Fibroblast of lung (primary cell): ENCODE measurements around the gene FNDC7. TPM values are rescaled to one million over a fixed set of nuclear protein-coding genes. Genes with fewer than 3 reads are reported as not detected.

Source experiments
- DNase-seq, 2 donors: peaks; one replicate each; pipeline versions ENCODE4 v3.0.0 to v3.0.0-alpha.2; 2010; ENCODE audit warnings: low read depth in 2 of 2
- H2AFZ ChIP-seq: 2 replicates; pipeline ENCODE4 v1.5.1; 2012; ENCODE audit warnings: low read length, control low read depth, inconsistent platforms
- H3K27ac ChIP-seq: 2 replicates; pipeline ENCODE4 v1.5.1; 2011; ENCODE audit warnings: low read length, control low read depth; ENCODE audit not compliant: insufficient read depth
- H3K27me3 ChIP-seq: 2 replicates; pipeline ENCODE4 v1.5.1; 2011; ENCODE audit warnings: mild to moderate bottlenecking, low read length; ENCODE audit not compliant: control insufficient read depth, insufficient read depth
- H3K36me3 ChIP-seq: 2 replicates; pipeline ENCODE4 v1.5.1; 2011; ENCODE audit warnings: low read length; ENCODE audit not compliant: control insufficient read depth, insufficient read depth
- H3K4me1 ChIP-seq: 2 replicates; pipeline ENCODE4 v1.5.1; 2011; ENCODE audit warnings: low read length; ENCODE audit not compliant: control insufficient read depth, insufficient read depth; ENCODE audit errors: extremely low read depth
- H3K4me2 ChIP-seq: 2 replicates; pipeline ENCODE4 v1.5.1; 2011; ENCODE audit warnings: low read length, control low read depth; ENCODE audit not compliant: insufficient read depth; ENCODE audit errors: extremely low read depth
- H3K4me3 ChIP-seq, 4 experiments: fragments of 200-600 bp in 1 of 4; sonication (generic) in 1 of 4; replicated peaks in 1 of 4; 2 replicates each; pipeline ENCODE4 v1.5.1; 2011 to 2016; ENCODE audit warnings: low read length in 4 of 4, low read depth in 3 of 4, mild to moderate bottlenecking in 3 of 4, control low read depth in 2 of 4, inconsistent platforms in 1 of 4, mixed read lengths in 1 of 4; ENCODE audit not compliant: insufficient read depth in 1 of 4; ENCODE audit errors: control extremely low read depth in 1 of 4
- H3K79me2 ChIP-seq: 2 replicates; pipeline ENCODE4 v1.5.1; 2012; ENCODE audit warnings: mild to moderate bottlenecking, low read length, inconsistent platforms; ENCODE audit not compliant: control insufficient read depth, insufficient read depth
- H3K9ac ChIP-seq: 2 replicates; pipeline ENCODE4 v1.5.1; 2011; ENCODE audit warnings: mild to moderate bottlenecking, low read length, control low read depth; ENCODE audit not compliant: insufficient read depth
- H3K9me3 ChIP-seq: 2 replicates; pipeline ENCODE4 v1.5.1; 2012; ENCODE audit warnings: low read depth, low read length; ENCODE audit not compliant: control insufficient read depth, insufficient read depth
- H4K20me1 ChIP-seq: 2 replicates; pipeline ENCODE4 v1.5.1; 2011; ENCODE audit warnings: low read length; ENCODE audit not compliant: control insufficient read depth, insufficient read depth; ENCODE audit errors: extremely low read depth
- EZH2 ChIP-seq: IDR thresholded peaks from 2 replicates; pipeline ENCODE4 v1.5.1; 2012; ENCODE audit warnings: low read length, control low read depth, mild to moderate bottlenecking; ENCODE audit errors: missing control alignments
- polyA plus RNA-seq, 2 donors: library from polyadenylated mRNA; depleted of rRNA in 1 of 2; stranded (reverse) in 1 of 2; unstranded in 1 of 2; fragments of >200 nt; gene quantifications; 2 replicates each; pipeline ENCODE4 v1.2.1, GENCODE V29; 2011 to 2012; ENCODE audit warnings: missing spikeins in 1 of 2
- total RNA-seq: library from RNA; depleted of rRNA; stranded (reverse); fragments of >200 nt; gene quantifications from 2 replicates; pipeline ENCODE4 v1.2.1, GENCODE V29; 2014
- TF ChIP-seq, protein P1 (sequence below), 2 donors: IDR thresholded peaks in 1 of 2; conservative IDR thresholded peaks in 1 of 2; 1 replicate in 1 of 2; 2 replicates in 1 of 2; pipeline ENCODE4 v1.5.1; 2011 to 2012; ENCODE audit warnings: low read length in 2 of 2, control low read depth in 1 of 2, inconsistent platforms in 1 of 2, low read depth in 1 of 2, mild to moderate bottlenecking in 1 of 2

The FNDC7 gene
- total and polyA plus RNA-seq, 2 donors (not counting 1 experiment from before 2014, with no cell fraction given): 0.06 to 0.17 TPM

DNA sequence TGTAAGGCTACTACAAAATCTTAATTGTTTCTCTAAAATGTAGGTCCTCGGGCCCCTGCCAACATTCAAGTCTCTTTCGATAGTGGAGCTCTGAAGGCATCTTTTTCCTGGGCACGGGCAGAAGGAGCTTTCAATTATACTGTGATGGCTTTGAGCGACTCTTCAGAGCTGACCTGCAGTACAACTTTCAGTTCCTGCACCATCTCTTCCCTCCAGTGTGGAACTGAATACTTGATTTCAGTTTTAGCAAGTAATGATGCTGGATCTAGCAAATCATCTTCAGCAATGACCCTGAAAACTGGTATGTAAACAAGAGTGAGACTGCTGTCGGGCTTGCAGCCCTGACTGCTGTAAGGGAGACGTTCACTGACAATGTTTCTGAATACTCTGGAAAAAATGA is 9.6 kb downstream of the FNDC7 start:
- H4K20me1 ChIP-seq: no peaks in the 10 kb centered on the region
- H3K9me3 ChIP-seq: no peaks in the 10 kb centered on the region
- H3K4me1 ChIP-seq: peaks cover 21% of the 10 kb centered on the region
- peak overlapping the region; percentile 33 for H3K27ac ChIP-seq
- no peaks in the 10 kb centered on the region for H3K79me2 ChIP-seq
- H2AFZ ChIP-seq: peak overlapping the region; percentile 61
- TF ChIP-seq EZH2: no peak
- TF ChIP-seq, protein P1, sequence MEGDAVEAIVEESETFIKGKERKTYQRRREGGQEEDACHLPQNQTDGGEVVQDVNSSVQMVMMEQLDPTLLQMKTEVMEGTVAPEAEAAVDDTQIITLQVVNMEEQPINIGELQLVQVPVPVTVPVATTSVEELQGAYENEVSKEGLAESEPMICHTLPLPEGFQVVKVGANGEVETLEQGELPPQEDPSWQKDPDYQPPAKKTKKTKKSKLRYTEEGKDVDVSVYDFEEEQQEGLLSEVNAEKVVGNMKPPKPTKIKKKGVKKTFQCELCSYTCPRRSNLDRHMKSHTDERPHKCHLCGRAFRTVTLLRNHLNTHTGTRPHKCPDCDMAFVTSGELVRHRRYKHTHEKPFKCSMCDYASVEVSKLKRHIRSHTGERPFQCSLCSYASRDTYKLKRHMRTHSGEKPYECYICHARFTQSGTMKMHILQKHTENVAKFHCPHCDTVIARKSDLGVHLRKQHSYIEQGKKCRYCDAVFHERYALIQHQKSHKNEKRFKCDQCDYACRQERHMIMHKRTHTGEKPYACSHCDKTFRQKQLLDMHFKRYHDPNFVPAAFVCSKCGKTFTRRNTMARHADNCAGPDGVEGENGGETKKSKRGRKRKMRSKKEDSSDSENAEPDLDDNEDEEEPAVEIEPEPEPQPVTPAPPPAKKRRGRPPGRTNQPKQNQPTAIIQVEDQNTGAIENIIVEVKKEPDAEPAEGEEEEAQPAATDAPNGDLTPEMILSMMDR (conservative IDR thresholded peaks at IDR 0.05 in 1 of 2, IDR thresholded peaks at IDR 0.05 in 1 of 2; ENCODE audit: low read depth in 1 of 2, low read length in 2 of 2): no peak
- H3K36me3 ChIP-seq: no peaks in the 10 kb centered on the region
- no peak overlapping the region for H3K9ac ChIP-seq
- H3K4me2 ChIP-seq: peak overlapping the region; percentile 73
- DNase-seq: peak in 1 of 2 donors; percentile 42
- H3K27me3 ChIP-seq: no peaks in the 10 kb centered on the region
- H3K4me3 ChIP-seq: peak overlapping the region; percentile 6 to 38 (median 14)

DNA sequence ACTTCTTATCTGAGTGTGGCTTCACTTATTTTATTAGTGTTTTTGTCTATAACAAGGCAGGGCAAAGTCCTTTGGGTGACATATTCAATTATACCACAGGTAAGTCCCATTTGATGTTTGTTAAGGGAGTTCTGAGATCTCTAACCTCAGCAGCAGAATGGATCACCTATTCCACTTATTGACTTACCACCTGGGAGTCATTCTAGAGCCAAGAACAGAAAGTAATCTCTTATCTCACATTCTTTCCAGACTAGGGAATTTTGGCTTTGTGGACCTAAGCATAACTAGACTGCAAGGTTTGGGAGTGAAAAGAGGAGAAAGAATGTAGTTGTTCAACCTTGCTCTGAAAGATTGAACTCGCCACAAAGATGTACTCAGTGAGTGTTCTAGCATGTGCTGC is 13.2 kb downstream of the FNDC7 start:
- H4K20me1 ChIP-seq: no peaks in the 10 kb centered on the region

DNA sequence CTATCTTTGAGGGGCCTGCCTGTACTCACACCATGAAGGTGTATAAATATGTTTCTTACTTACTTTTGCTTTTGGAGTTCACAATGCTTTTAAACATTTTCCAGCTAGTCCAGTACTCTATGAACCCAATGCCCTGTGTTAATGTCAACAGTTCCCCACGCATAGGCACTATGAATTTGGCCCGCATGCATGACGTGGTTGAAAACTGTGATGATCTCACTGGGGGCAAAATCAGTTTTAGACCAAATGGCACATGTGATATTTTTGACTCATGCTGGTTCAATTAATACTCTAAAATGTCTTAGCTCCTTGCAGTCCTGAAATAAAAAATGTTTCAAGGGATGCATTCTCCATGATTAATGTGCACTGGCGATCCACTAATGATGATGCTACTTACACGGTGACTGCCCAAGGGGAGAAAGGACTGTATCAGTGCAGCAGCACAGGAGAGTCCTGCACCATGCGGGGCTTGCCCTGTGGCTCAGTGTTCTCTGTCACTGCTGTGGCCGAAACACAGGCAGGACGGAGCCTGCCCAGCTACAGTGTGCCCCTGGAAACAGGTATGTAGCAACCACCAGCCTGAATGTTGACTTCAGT is 15.7 kb downstream of the FNDC7 start:
- DNase-seq: no peak
- H4K20me1 ChIP-seq: no peaks in the 10 kb centered on the region
- TF ChIP-seq EZH2: no peak
- TF ChIP-seq, protein P1 (conservative IDR thresholded peaks at IDR 0.05 in 1 of 2, IDR thresholded peaks at IDR 0.05 in 1 of 2; ENCODE audit: low read depth in 1 of 2, low read length in 2 of 2): no peak
- no peaks in the 10 kb centered on the region for H3K4me1 ChIP-seq
- no peak overlapping the region for H2AFZ ChIP-seq
- H3K79me2 ChIP-seq: no peaks in the 10 kb centered on the region
- H3K36me3 ChIP-seq: no peaks in the 10 kb centered on the region
- no peak overlapping the region for H3K4me2 ChIP-seq
- H3K9me3 ChIP-seq: no peaks in the 10 kb centered on the region
- no peak overlapping the region for H3K27ac ChIP-seq
- H3K4me3 ChIP-seq: no peak overlapping the region
- H3K27me3 ChIP-seq: no peaks in the 10 kb centered on the region
- no peak overlapping the region for H3K9ac ChIP-seq

More for the DNA sequence above, 13.2 kb downstream of the FNDC7 start:
- Histone ChIP-seq H3K79me2 (no peaks in the 10 kb centered on the region), H3K4me1 (peaks cover 5% of the 10 kb centered on the region), H3K9me3 (no peaks in the 10 kb centered on the region), H3K9ac (no peak overlapping the region), H3K36me3 (no peaks in the 10 kb centered on the region), H3K4me3 (no peak overlapping the region), H3K4me2 (no peak overlapping the region), H3K27me3 (no peaks in the 10 kb centered on the region), H2AFZ (no peak overlapping the region), H3K27ac (no peak overlapping the region)
- no peak for TF ChIP-seq EZH2
- TF ChIP-seq, protein P1 (conservative IDR thresholded peaks at IDR 0.05 in 1 of 2, IDR thresholded peaks at IDR 0.05 in 1 of 2; ENCODE audit: low read depth in 1 of 2, low read length in 2 of 2): no peak
- no peak for DNase-seq
